IMR-90 (cell line): ENCODE results near the gene HEPHL1.

Experiments used
- BHLHE40 ChIP-seq: fragments of 150-350 bp; IDR thresholded peaks from 2 replicates; pipeline ENCODE4 v1.6.1; 2016; ENCODE audit warnings: mild to moderate bottlenecking, low read depth, low read length
- MAFK ChIP-seq: IDR thresholded peaks from 2 replicates; pipeline ENCODE4 v1.6.1; 2012; ENCODE audit warnings: low read depth, low read length, improper control_type of control experiment
- MAZ ChIP-seq: IDR thresholded peaks from 2 replicates; pipeline ENCODE4 v1.6.1; 2012; ENCODE audit warnings: low read depth, mild to moderate bottlenecking, low read length, improper control_type of control experiment, moderate library complexity, borderline replicate concordance
- MXI1 ChIP-seq: IDR thresholded peaks from 2 replicates; pipeline ENCODE4 v1.6.1; 2012; ENCODE audit warnings: low read depth, mild to moderate bottlenecking, low read length, moderate library complexity, borderline replicate concordance
- POLR2A ChIP-seq: IDR thresholded peaks from 2 replicates; pipeline ENCODE4 v1.6.1; 2012; ENCODE audit warnings: mild to moderate bottlenecking, low read depth, low read length
- RAD21 ChIP-seq: IDR thresholded peaks from 2 replicates; pipeline ENCODE4 v1.6.1; 2012; ENCODE audit warnings: low read length, improper control_type of control experiment
- TF ChIP-seq, protein P1 (sequence below): conservative IDR thresholded peaks from 2 replicates; pipeline ENCODE4 v1.5.1; 2012; ENCODE audit warnings: mild to moderate bottlenecking, low read depth, low read length, improper control_type of control experiment
- TF ChIP-seq, protein P2 (sequence below): fragments of 150-350 bp; IDR thresholded peaks from 2 replicates; pipeline ENCODE4 v1.6.1; 2017; ENCODE audit warnings: mild to moderate bottlenecking, antibody characterized with exemption, low read length, low read depth

DNA sequence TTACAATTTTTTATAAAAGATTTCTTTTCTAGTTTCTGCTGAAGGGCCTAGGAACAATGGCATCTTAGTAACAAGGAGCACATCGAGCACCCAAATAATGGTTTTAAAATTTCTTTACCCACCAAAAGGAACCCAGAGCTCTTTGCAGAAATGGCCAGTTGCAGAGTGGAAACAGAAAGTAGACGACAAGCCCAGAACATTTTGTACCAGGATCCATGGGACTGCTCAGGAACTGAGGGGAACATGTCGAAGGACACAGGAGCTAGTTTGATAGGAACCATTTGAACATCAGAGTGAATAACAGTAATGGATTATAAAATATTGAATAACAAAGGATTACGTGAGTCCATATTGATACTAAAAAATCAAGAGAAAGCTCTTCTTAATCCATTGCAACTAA, 124.8 kb downstream of the HEPHL1 start:
- TF ChIP-seq, protein P1, sequence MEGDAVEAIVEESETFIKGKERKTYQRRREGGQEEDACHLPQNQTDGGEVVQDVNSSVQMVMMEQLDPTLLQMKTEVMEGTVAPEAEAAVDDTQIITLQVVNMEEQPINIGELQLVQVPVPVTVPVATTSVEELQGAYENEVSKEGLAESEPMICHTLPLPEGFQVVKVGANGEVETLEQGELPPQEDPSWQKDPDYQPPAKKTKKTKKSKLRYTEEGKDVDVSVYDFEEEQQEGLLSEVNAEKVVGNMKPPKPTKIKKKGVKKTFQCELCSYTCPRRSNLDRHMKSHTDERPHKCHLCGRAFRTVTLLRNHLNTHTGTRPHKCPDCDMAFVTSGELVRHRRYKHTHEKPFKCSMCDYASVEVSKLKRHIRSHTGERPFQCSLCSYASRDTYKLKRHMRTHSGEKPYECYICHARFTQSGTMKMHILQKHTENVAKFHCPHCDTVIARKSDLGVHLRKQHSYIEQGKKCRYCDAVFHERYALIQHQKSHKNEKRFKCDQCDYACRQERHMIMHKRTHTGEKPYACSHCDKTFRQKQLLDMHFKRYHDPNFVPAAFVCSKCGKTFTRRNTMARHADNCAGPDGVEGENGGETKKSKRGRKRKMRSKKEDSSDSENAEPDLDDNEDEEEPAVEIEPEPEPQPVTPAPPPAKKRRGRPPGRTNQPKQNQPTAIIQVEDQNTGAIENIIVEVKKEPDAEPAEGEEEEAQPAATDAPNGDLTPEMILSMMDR = no peak
- TF ChIP-seq POLR2A (no peak), MXI1 (no peak), RAD21 (no peak), BHLHE40 (no peak), MAZ (no peak), MAFK (no peak)
- TF ChIP-seq, protein P2, sequence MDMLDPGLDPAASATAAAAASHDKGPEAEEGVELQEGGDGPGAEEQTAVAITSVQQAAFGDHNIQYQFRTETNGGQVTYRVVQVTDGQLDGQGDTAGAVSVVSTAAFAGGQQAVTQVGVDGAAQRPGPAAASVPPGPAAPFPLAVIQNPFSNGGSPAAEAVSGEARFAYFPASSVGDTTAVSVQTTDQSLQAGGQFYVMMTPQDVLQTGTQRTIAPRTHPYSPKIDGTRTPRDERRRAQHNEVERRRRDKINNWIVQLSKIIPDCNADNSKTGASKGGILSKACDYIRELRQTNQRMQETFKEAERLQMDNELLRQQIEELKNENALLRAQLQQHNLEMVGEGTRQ = no peak
